Subcutaneous adipose tissue (tissue), 4 donors: ENCODE measurements around the gene FAT2. TPM values are rescaled to one million over a fixed set of nuclear protein-coding genes. Genes with fewer than 3 reads are reported as not detected.

Experiments
- total RNA-seq, 4 donors: library from RNA; depleted of rRNA; stranded (reverse); fragments of >200 nt; gene quantifications; one replicate each; pipeline ENCODE4 v1.1.0, GENCODE V29; 2016
- TF ChIP-seq, protein P1 (sequence below): fragments of 450-650 bp; IDR thresholded peaks from one replicate; pipeline ENCODE4 v1.5.1; 2016; ENCODE audit warnings: low read depth, mild to moderate bottlenecking, control low read depth, antibody characterized with exemption, moderate library complexity

Gene FAT2
- total RNA-seq, 4 donors from 2014 or later: under 0.01 to 0.51 (median 0.20) TPM

DNA sequence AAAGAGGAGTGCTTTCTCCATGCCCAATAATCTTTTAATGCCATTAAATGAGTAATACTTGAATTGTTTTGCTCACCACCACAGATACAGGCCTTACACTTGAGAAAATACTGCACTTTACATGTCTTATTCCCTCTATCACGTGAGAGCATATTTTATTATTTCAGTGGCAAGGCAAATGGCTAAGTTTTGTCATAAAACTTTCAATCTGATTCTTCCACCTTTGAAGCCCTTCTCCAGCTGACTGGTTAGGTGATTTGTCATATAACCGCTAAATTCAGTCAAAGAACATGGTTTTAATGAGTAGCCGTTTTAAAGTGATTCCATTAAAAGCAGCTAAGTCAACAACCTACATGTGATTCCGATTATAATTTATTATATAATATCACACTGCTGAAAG is 43.8 kb downstream of the FAT2 start:
- TF ChIP-seq, protein P1, sequence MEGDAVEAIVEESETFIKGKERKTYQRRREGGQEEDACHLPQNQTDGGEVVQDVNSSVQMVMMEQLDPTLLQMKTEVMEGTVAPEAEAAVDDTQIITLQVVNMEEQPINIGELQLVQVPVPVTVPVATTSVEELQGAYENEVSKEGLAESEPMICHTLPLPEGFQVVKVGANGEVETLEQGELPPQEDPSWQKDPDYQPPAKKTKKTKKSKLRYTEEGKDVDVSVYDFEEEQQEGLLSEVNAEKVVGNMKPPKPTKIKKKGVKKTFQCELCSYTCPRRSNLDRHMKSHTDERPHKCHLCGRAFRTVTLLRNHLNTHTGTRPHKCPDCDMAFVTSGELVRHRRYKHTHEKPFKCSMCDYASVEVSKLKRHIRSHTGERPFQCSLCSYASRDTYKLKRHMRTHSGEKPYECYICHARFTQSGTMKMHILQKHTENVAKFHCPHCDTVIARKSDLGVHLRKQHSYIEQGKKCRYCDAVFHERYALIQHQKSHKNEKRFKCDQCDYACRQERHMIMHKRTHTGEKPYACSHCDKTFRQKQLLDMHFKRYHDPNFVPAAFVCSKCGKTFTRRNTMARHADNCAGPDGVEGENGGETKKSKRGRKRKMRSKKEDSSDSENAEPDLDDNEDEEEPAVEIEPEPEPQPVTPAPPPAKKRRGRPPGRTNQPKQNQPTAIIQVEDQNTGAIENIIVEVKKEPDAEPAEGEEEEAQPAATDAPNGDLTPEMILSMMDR: no peak

DNA sequence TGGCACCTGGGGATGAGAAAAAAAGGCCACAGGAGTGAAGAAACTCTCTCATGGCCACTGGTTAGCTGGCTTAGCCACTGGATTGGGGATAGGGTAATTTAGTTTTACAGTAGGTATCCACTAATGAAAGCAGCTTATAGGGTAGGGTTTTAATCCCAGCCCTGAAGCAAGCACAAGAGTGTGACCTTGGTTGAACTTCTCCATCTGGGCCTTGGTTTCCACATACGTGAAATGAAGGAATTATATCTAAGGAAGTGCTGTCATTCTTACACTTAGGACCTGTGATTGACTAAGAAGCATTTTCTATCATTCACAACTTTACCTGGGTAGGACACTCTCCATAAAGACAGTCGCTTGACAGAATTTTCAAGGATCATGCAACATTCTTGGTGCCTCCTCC is 49.6 kb downstream of the FAT2 start:
- TF ChIP-seq, protein P1: no peak

Other genes starting within 250 kb of the FAT2 start
- under 1 TPM in 2 of 4 donors, not detected in 2; 0.19 to 0.85 TPM for gene SLC36A2, start 243.8 kb downstream of the FAT2 start, total RNA-seq
- 10 to 100 TPM; 10.9 to 22.7 (median 17.1) TPM for gene SLC36A1, start 143.7 kb downstream of the FAT2 start, total RNA-seq
- 1,000 to 10,000 TPM in 2 of 4 donors, 100 to 1,000 TPM in 2; 792 to 1,545 (median 1,187) TPM for gene SPARC, start 95.6 kb upstream of the FAT2 start, total RNA-seq
- 100 to 1,000 TPM in 3 of 4 donors, 10 to 100 TPM in 1; 59.5 to 125 (median 109) TPM for gene ATOX1, start 167.3 kb upstream of the FAT2 start, total RNA-seq
- 100 to 1,000 TPM in 1 of 4 donors, 10 to 100 TPM in 3; 65.7 to 117 (median 91.0) TPM for gene G3BP1, start 180.6 kb upstream of the FAT2 start, total RNA-seq